Fibroblast of pulmonary artery (primary cell): ENCODE measurements around the gene SCARB2.
"Not testable (repeated sequence)": the region's sequence is repeated elsewhere in the genome, so short reads cannot be mapped to it uniquely, and the experiment has no call there.

Experiments
- DNase-seq: peaks from one replicate; pipeline ENCODE4 v3.0.0-alpha.2; 2010; ENCODE audit warnings: low read depth
- H3K4me3 ChIP-seq: replicated peaks from 2 replicates; pipeline ENCODE4 v1.5.1; 2011; ENCODE audit warnings: low read depth, mild to moderate bottlenecking, control low read depth, low read length, moderate library complexity
- CTCF ChIP-seq: IDR thresholded peaks from 2 replicates; pipeline ENCODE4 v1.5.1; 2011; ENCODE audit warnings: mild to moderate bottlenecking, control low read depth, low read length, inconsistent platforms; ENCODE audit errors: missing control alignments

Gene SCARB2

GRCh38 chr4:76251441-76252270 is 38.0 kb upstream of the SCARB2 start, which contains the start of gene FAM47E:
Gene FAM47E (plus strand): TSS chr4:76251721. CDS start chr4:76251747, 26 bp downstream.
- H3K4me3 ChIP-seq, result peak within 1 kb of the TSS; percentile 51
- DNase-seq, result peak; percentile 45

GRCh38 chr4:76250962-76251361 is 37.3 kb upstream of the SCARB2 start:
- H3K4me3 ChIP-seq, result peak overlapping the region; percentile 51
- TF ChIP-seq CTCF, result no peak
- DNase-seq, result no peak

More at GRCh38 chr4:76251441-76252270, 38.0 kb upstream of the SCARB2 start, which contains the start of gene FAM47E:
- TF ChIP-seq CTCF, result no peak

- no peak overlapping the region for H3K4me3 ChIP-seq
- DNase-seq, result no peak
- TF ChIP-seq CTCF, result no peak
Measured at GRCh38 chr4:76246852-76247251, 33.2 kb upstream of the SCARB2 start.

GRCh38 chr4:76246025-76246424 is 32.4 kb upstream of the SCARB2 start:
- no peak for DNase-seq
- TF ChIP-seq CTCF, result no peak
- H3K4me3 ChIP-seq, result no peak overlapping the region

GRCh38 chr4:76243877-76244276 is 30.3 kb upstream of the SCARB2 start:
- DNase-seq, result not testable (repeated sequence)

GRCh38 chr4:76240236-76240635 is 26.6 kb upstream of the SCARB2 start:
- no peak for TF ChIP-seq CTCF
- DNase-seq, result no peak
- no peak overlapping the region for H3K4me3 ChIP-seq

More at GRCh38 chr4:76243877-76244276, 30.3 kb upstream of the SCARB2 start:
- H3K4me3 ChIP-seq, result not testable (repeated sequence)

GRCh38 chr4:76238701-76239100 is 25.1 kb upstream of the SCARB2 start:
- no peak for TF ChIP-seq CTCF
- no peak overlapping the region for H3K4me3 ChIP-seq
- DNase-seq, result no peak
